ENCODE results near the gene SMYD3. TPM values are rescaled to one million over a fixed set of nuclear protein-coding genes. Genes with fewer than 3 reads are reported as not detected.

The SMYD3 gene
- total and polyA plus RNA-seq, 2 of the 13 experiments (the other 11 are each of a cell fraction or from before 2014, with no cell fraction given): 27.7 to 35.8 TPM

GRCh38 chr1:246506674-246507481 is at the start of gene SMYD3 (continued):
- TF ChIP-seq ZBTB33 (CRISPR knock-in tag; IDR thresholded peaks at IDR 0.05) (no peak), SRF (IDR thresholded peaks at IDR 0.05; ENCODE audit: low read depth, low read length) (no peak), ATF7-NPFF (CRISPR knock-in tag; IDR thresholded peaks at IDR 0.05; ENCODE audit: low read depth) (peak; percentile 75; the same call in 1 of the 2 replicates), THRA (CRISPR knock-in tag; IDR thresholded peaks at IDR 0.05; ENCODE audit: borderline replicate concordance) (no peak), MAFF (IDR thresholded peaks at IDR 0.05; ENCODE audit: low read depth, low read length) (no peak), NCOR1 (IDR thresholded peaks at IDR 0.05; ENCODE audit: borderline replicate concordance, low read length) (no peak), ZFX (CRISPR knock-in tag; IDR thresholded peaks at IDR 0.05; ENCODE audit: low read depth) (no peak; the same call in 1 of the 2 replicates), FOXA1 (IDR thresholded peaks at IDR 0.05) (no peak), FOXA1 (CRISPR knock-in tag; IDR thresholded peaks at IDR 0.05) (no peak), ZNF747 (CRISPR knock-in tag; IDR thresholded peaks at IDR 0.05; ENCODE audit: borderline replicate concordance) (no peak), ZNF296 (CRISPR knock-in tag; conservative IDR thresholded peaks at IDR 0.05) (no peak), ELK4 (CRISPR knock-in tag; IDR thresholded peaks at IDR 0.05; ENCODE audit: borderline replicate concordance) (no peak), ZBTB7B (CRISPR knock-in tag; IDR thresholded peaks at IDR 0.05) (peak; percentile 76), ZNF619 (CRISPR knock-in tag; IDR thresholded peaks at IDR 0.05) (no peak), IKZF1 (IDR thresholded peaks at IDR 0.05) (no peak), SOX5 (CRISPR knock-in tag; IDR thresholded peaks at IDR 0.05; ENCODE audit: borderline replicate concordance) (0 out of 2 replicates have a peak, but pooled peaks have one; percentile 6), ZGPAT (CRISPR knock-in tag; IDR thresholded peaks at IDR 0.05) (0 out of 2 replicates have a peak, but pooled peaks have one; percentile 15), ZNF563 (CRISPR knock-in tag; IDR thresholded peaks at IDR 0.05) (no peak), MAF1 (CRISPR knock-in tag; IDR thresholded peaks at IDR 0.05; ENCODE audit: borderline replicate concordance) (no peak), HOMEZ (CRISPR knock-in tag; IDR thresholded peaks at IDR 0.05; ENCODE audit: low read depth) (no peak), ZKSCAN1 (IDR thresholded peaks at IDR 0.05; ENCODE audit: low read length) (no peak), HCFC1 (IDR thresholded peaks at IDR 0.05; ENCODE audit: low read depth, low read length) (no peak), MYC (CRISPR knock-in tag; IDR thresholded peaks at IDR 0.05; ENCODE audit: borderline replicate concordance) (peak; percentile 56), TP53 (CRISPR knock-in tag; conservative IDR thresholded peaks at IDR 0.05) (no peak)
